Tibial artery (tissue), 4 donors: Measurements from ENCODE around the gene LRIG1.

Experiments used
- DNase-seq, 2 donors: peaks; one replicate each; pipeline ENCODE4 v3.0.0-alpha.2; 2019
- H3K27ac ChIP-seq, 2 donors: fragments of 200-600 bp; sonication (generic) in 1 of 2; 1 replicate in 1 of 2; 2 replicates in 1 of 2; pipeline ENCODE4 v1.5.1; 2018 to 2019; ENCODE audit warnings: mild to moderate bottlenecking in 1 of 2
- H3K27me3 ChIP-seq, 2 donors: fragments of 200-600 bp; sonication (generic) in 1 of 2; one replicate each; pipeline versions ENCODE4 v1.5.1 to v1.6.0; 2016 to 2019
- H3K36me3 ChIP-seq, 3 donors: fragments of 200-600 bp; sonication (generic) in 2 of 3; one replicate each; pipeline ENCODE4 v1.5.1; 2016 to 2019; ENCODE audit warnings: mild to moderate bottlenecking in 2 of 3
- H3K4me1 ChIP-seq, 4 donors: fragments of 200-600 bp; sonication (generic) in 2 of 4; 1 replicate in 3 of 4; 2 replicates in 1 of 4; pipeline ENCODE4 v1.5.1; 2016 to 2019
- H3K4me3 ChIP-seq, 2 donors: fragments of 200-600 bp; sonication (generic) in 1 of 2; 1 replicate in 1 of 2; 2 replicates in 1 of 2; pipeline ENCODE4 v1.5.1; 2018 to 2019; ENCODE audit warnings: mild to moderate bottlenecking in 2 of 2
- H3K9me3 ChIP-seq, 3 donors: fragments of 200-600 bp; sonication (generic) in 1 of 3; one replicate each; pipeline ENCODE4 v1.5.1; 2016 to 2019
- intact Hi-C: fragments of 100-400 bp; cut with DNase I; formaldehyde crosslinking; loops from one replicate; pipeline ENCODE4 v1.15.0; 2023; ENCODE audit warnings: low total_unique reads
- TF ChIP-seq, protein P1 (sequence below), 2 experiments: fragments of 200-600 bp in 1 of 2; fragments of 450-650 bp in 1 of 2; IDR thresholded peaks; one replicate each; pipeline ENCODE4 v1.5.1; 2017 to 2019; ENCODE audit warnings: antibody characterized with exemption in 2 of 2, mild to moderate bottlenecking in 1 of 2, moderate library complexity in 1 of 2

Gene LRIG1

DNA sequence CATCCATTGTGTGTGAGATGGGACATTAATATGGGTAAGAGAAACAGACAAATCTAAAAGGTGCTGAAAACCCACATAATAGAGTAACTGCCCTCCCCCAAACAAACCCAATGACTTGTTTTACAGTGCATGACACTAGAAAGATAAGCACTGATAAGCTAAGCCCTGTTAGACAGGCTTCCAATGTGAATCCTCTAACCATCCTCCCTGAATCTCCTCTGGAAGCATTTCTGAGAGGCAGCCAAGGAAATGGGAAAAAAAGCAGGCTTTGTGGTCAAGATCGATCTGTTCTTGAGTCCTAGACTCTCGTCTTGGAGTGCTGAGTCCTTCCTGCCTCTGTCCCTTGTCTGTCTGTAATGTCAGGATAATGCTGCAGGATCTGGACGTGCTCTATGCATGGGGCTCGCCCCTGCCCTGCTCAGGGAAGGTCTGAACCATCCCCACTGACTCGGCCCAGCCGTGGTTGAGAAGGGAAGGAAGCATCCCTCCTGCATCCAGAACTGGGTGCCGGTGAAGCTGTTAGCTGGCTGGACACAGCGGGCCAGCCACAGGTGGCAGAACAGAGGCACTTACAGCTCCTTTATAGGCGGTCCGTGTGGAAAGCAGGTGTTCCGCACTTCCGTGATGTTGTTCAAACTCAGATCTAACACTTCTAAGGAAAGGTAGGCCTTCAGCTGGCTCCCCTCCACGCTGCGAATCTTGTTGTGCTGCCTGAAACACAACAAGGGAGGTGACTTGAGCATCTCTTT, 84.1 kb downstream of the LRIG1 start:
- intact Hi-C loops, result no loop called here
- TF ChIP-seq, protein P1, sequence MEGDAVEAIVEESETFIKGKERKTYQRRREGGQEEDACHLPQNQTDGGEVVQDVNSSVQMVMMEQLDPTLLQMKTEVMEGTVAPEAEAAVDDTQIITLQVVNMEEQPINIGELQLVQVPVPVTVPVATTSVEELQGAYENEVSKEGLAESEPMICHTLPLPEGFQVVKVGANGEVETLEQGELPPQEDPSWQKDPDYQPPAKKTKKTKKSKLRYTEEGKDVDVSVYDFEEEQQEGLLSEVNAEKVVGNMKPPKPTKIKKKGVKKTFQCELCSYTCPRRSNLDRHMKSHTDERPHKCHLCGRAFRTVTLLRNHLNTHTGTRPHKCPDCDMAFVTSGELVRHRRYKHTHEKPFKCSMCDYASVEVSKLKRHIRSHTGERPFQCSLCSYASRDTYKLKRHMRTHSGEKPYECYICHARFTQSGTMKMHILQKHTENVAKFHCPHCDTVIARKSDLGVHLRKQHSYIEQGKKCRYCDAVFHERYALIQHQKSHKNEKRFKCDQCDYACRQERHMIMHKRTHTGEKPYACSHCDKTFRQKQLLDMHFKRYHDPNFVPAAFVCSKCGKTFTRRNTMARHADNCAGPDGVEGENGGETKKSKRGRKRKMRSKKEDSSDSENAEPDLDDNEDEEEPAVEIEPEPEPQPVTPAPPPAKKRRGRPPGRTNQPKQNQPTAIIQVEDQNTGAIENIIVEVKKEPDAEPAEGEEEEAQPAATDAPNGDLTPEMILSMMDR (IDR thresholded peaks at IDR 0.05), result no peak
- Histone ChIP-seq H3K4me3 (no peak overlapping the region), H3K9me3 (no peaks in the 10 kb centered on the region), H3K27me3 (no peaks in the 10 kb centered on the region), H3K4me1 (peaks cover 0 to 70% (median 39%) of the 10 kb centered on the region in 4 donors), H3K36me3 (peaks cover 16 to 44% (median 24%) of the 10 kb centered on the region in 3 donors), H3K27ac (peak overlapping the region; percentile 29 to 40)
- DNase-seq, result no peak

DNA sequence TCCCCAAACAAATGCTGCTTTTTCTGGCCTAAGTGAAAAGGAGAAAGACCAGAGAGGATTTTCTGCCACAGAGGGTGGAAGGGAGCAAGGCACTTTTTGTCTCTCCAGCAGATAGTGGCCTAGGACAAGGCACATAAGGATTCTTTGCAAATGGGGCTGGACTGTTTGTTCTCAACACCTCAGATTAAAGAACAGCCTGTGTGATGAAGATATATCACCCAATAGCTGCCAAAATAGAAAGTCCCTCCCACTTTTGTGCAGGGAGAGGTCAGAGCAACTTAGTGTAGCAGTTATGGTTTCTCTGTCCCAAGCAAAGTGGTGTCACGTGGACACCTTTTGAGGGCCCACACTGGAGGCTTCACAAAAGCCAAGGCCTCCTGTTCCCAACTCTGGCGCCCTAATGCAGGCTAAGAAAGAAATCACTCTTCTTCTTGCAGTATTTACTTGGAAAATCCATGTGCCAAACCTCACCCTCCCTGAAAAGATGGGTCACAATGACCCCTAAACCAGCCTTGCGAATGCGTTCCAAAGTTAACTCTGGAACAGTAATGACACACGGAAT, 84.9 kb downstream of the LRIG1 start:
- peaks cover 16 to 52% (median 24%) of the 10 kb centered on the region in 3 donors for H3K36me3 ChIP-seq
- H3K4me1 ChIP-seq, result peaks cover 0 to 78% (median 41%) of the 10 kb centered on the region in 4 donors
- peak overlapping the region; percentile 29 to 40 for H3K27ac ChIP-seq
- DNase-seq, result no peak
- H3K27me3 ChIP-seq, result no peaks in the 10 kb centered on the region
- H3K4me3 ChIP-seq, result no peak overlapping the region
- TF ChIP-seq, protein P1 (IDR thresholded peaks at IDR 0.05), result no peak
- H3K9me3 ChIP-seq, result no peaks in the 10 kb centered on the region
- intact Hi-C loops, result no loop called here

DNA sequence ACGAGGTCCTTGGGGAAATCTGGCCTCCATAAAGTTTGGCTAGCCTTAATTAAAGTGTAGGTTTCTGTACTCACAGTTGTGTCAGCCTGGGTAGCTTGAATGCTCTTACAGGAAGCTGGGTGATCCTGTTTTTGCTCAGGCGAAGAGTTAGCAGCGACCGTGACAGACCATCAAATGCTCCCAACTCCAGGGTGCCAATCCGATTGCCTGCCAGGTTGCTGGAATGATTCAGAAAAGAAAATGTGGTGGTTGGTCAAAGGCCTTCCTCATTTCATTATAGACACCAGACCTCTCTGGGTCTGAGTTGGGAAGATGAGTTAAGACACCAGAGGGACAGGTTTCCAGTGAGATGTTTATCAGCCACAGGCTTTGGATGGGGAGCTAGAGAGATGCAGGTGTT, 86.0 kb downstream of the LRIG1 start:
- peaks cover 0 to 72% (median 41%) of the 10 kb centered on the region in 4 donors for H3K4me1 ChIP-seq
- peak overlapping the region in 1 of 2 donors; percentile 29 for H3K27ac ChIP-seq
- peaks cover 22 to 63% (median 35%) of the 10 kb centered on the region in 3 donors for H3K36me3 ChIP-seq
- no peak overlapping the region for H3K4me3 ChIP-seq
- intact Hi-C loops, result no loop called here
- no peak for DNase-seq
- TF ChIP-seq, protein P1 (IDR thresholded peaks at IDR 0.05), result no peak
- H3K27me3 ChIP-seq, result no peaks in the 10 kb centered on the region
- H3K9me3 ChIP-seq, result no peaks in the 10 kb centered on the region

DNA sequence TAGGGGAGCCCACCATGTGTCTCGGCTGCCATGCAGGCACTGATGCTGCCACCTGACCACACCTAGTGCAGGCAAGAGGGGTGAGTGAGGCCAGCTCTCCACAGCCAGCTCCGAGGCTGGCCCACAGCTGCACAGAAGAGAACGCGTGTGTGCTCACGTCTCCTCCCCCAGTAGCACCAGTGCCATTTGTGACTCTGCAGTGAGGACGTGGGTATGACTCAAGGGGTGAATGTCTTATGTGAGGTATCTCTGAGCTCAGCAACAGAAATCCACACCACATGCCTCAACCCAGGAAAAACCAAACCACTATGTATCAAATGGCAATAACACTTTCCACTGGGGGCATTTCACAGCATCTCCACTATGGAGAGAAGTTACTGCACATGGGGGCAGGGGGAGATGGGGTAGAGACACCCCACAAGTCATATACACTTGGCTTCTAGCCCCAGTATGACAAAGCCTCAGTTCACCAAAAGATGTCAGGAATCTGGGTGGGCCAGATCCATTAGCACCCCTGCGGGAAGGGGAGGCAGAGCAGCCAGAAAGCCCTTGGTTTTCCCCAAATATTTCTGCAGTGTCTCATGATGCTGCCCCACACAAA, 87.6 kb downstream of the LRIG1 start:
- intact Hi-C loops, result no loop called here
- H3K4me1 ChIP-seq, result peaks cover 0 to 69% (median 33%) of the 10 kb centered on the region in 4 donors

More for the DNA sequence above, 87.6 kb downstream of the LRIG1 start:
- Histone ChIP-seq H3K9me3 (no peaks in the 10 kb centered on the region), H3K36me3 (peaks cover 25 to 77% (median 42%) of the 10 kb centered on the region in 3 donors), H3K4me3 (no peak overlapping the region), H3K27ac (peak overlapping the region; percentile 15 to 44), H3K27me3 (no peaks in the 10 kb centered on the region)
- TF ChIP-seq, protein P1 (IDR thresholded peaks at IDR 0.05), result no peak
- no peak for DNase-seq
